Activated CD4-positive, alpha-beta T cell treated with anti-CD3 and anti-CD28 coated beads for 48 hours (primary cell): Measurements from ENCODE around the gene FLNB.
A peak's percentile ranks its signal among the peaks of the same experiment; 100 is the strongest.

ENCODE experiments used
- DNase-seq: peaks from one replicate; pipeline ENCODE4 v3.0.0-alpha.2; 2020

The FLNB gene

GRCh38 chr3:58010562-58010961 is 2.3 kb downstream of the FLNB start:
- DNase-seq, result no peak

GRCh38 chr3:58011580-58011979 is 3.4 kb downstream of the FLNB start:
- DNase-seq, result no peak

GRCh38 chr3:58012302-58012701 is 4.1 kb downstream of the FLNB start:
- DNase-seq, result no peak

GRCh38 chr3:58013099-58013498 is 4.9 kb downstream of the FLNB start:
- DNase-seq, result no peak

- no peak for DNase-seq
Observed at GRCh38 chr3:58013973-58014649, 5.9 kb downstream of the FLNB start.

- no peak for DNase-seq
Observed at GRCh38 chr3:58015520-58015915, 7.3 kb downstream of the FLNB start.

GRCh38 chr3:58016710-58017109 is 8.5 kb downstream of the FLNB start:
- no peak for DNase-seq

GRCh38 chr3:58018892-58019742 is 10.9 kb downstream of the FLNB start:
- no peak for DNase-seq

- no peak for DNase-seq
Observed at GRCh38 chr3:58020783-58021071, 12.5 kb downstream of the FLNB start.

- no peak for DNase-seq
Observed at GRCh38 chr3:58021072-58021959, 13.1 kb downstream of the FLNB start.

- DNase-seq, result no peak
Observed at GRCh38 chr3:58021962-58022361, 13.7 kb downstream of the FLNB start.

- no peak for DNase-seq
Observed at GRCh38 chr3:58022490-58022889, 14.3 kb downstream of the FLNB start.

GRCh38 chr3:58023531-58023930 is 15.3 kb downstream of the FLNB start:
- no peak for DNase-seq

- DNase-seq, result no peak
Observed at GRCh38 chr3:58025406-58025805, 17.2 kb downstream of the FLNB start.

GRCh38 chr3:58025837-58026569 is 17.8 kb downstream of the FLNB start:
- DNase-seq, result no peak

- DNase-seq, result no peak
Observed at GRCh38 chr3:58026598-58026997, 18.4 kb downstream of the FLNB start.

- DNase-seq, result no peak
Observed at GRCh38 chr3:58027704-58028317, 19.6 kb downstream of the FLNB start.

- no peak for DNase-seq
Observed at GRCh38 chr3:58028902-58029301, 20.7 kb downstream of the FLNB start.

- no peak for DNase-seq
Observed at GRCh38 chr3:58029842-58030584, 21.8 kb downstream of the FLNB start.

GRCh38 chr3:58032186-58032585 is 24.0 kb downstream of the FLNB start:
- DNase-seq, result no peak

- peak; percentile 36 for DNase-seq
Observed at GRCh38 chr3:58034738-58035523, 26.7 kb downstream of the FLNB start.
